Stimulated activated CD8-positive, alpha-beta memory T cell treated with anti-CD3 and anti-CD28 coated beads, Interleukin-4, amount 100 ng/mL, for 48 hours (primary cell): Measurements from ENCODE around the gene BUB1B.
"Not testable (repeated sequence)": the region's sequence is repeated elsewhere in the genome, so short reads cannot be mapped to it uniquely, and the experiment has no call there.

Experiments
- DNase-seq: peaks from one replicate; pipeline ENCODE4 v3.0.0-alpha.2; 2020

Gene BUB1B

DNA sequence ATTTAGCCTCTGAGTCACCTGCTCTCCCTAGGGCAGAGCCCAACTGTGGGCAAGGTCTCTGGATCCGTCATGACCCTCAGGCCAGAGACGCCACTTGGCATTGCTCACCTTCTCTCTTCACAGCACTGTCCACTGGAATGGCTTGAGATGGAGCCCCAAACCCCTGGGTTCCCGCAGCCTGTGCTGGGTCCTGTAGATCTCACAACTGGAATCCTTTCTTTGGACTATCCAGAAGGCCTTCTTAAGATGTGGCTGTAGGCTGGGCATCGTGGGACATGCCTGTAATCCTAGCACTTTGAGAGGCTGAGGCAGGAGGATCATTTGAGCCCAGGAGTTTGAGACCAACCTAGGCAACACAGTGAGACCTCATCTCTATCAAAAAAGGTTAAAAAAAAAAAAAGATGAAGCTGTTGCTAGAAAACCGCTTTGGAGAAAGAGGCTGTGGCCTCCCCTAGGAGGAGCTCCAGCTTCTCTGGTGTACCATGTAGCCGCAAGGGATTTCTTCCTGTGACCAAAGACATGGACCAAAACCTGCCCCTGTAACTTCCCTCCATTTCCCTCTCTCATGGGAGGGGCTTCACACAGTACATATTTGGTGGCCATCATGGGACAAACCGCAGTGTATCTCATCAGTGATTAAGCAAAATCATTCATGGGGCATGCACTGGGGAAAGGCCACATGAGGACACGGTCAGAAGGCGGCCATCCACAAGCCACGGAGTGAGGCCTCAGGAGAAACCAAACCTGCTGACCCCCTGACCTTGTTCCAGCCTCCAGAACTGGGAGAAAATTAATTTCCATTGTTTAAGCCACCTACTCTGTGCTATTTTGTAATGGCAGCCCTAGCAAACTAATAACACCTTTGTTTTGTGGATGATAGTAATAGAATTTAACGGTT lies 23.3 kb upstream of the BUB1B start:
- DNase-seq = no peak

GRCh38 chr15:40138201-40138570 lies 22.7 kb upstream of the BUB1B start:
- not testable (repeated sequence) for DNase-seq

DNA sequence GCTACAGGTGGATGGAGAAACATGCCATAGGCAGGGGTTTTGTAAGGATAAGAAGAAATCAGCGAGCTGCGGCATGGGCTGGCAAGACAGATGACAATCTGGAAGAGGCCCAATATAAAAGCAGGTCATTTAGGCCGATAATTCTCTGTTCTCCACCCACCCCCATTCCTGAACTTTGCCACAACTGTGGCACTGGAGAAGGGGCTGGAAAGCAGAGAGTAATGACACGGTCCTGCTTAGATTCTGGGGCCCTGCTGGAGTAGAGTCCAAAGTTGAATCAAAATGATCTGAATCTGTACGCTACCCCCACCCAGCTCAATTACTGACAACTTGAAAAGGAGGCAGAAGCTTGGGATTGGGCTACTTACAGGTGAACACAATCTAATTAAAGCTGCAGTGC lies 18.4 kb upstream of the BUB1B start:
- DNase-seq = peak; percentile 5

GRCh38 chr15:40146037-40146436 lies 14.8 kb upstream of the BUB1B start:
- peak; percentile 19 for DNase-seq

DNA sequence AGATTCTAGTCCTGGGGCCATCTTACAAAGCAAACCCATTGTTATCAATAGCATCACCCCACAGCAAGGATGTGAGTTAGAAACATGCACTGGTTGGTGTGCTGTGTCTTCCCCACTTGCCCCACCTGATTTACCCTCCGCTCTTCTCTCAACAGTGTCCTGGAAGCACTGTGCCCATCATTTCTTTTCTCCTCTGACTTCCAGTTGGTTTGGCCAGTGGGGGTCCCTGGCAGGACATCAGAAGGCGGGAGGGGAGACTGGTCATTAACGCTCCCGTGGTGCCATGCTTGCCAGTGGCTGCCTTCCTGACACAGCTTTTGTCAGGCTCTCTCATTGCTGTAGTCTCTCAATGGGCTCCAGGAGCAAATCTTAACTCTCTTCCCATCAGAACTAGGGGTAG lies 11.5 kb upstream of the BUB1B start:
- DNase-seq = no peak

DNA sequence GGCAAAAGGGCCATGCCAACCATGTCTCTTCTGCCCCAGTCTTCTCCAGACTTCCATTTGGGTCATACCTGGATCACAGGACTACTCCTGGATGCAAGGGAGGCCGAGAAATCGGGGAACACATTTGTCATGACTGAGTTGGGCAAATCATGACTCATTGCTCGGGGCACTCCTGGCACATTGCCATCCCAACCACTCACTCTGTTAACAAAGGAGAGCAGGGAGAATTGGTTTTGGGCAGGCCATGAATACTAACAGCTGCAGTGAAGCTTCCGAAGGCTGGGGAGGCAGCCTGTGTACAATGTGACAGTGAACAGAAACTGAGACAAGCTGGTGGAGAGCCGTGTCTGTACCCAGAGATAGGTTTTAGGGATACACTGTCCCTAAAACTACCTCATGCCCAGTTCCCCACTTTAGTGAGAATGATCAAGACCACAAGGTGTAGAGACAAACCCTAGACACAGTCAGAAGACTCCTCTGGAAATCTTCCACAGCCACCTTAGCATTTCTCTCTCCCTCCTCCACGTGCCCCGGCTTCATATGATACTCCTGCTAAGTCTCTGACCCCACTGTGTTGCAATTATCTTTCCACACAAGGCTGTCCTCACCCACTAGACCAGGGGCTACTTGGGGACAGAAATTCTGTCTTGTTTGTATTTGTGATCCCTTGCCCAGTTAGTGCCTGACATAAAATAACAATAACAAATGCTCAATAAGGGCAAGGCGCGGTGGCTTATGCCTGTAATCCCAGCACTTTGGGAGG lies 10.5 kb upstream of the BUB1B start:
- DNase-seq = no peak

DNA sequence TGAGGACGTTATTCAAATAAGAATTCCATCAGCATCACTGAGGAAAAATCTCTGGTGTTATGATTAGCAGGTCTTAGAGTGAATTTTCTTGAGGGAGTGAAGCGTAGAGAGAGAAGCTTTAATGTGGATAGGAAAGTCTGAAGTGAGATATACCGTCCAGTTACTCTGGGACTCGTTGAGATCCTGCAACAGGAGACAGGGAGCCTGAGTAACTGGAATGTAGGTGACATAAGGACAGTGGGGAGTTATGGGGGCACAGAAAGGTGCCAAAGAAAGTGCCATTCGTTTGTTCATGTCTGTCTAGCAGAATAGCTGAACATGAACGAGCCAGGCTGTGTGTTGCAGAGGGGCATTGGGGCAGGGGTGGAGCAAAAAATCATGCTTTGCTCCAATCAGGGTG lies 9.4 kb upstream of the BUB1B start:
- no peak for DNase-seq

- no peak for DNase-seq
Measured at GRCh38 chr15:40151991-40152390, 8.9 kb upstream of the BUB1B start.

DNA sequence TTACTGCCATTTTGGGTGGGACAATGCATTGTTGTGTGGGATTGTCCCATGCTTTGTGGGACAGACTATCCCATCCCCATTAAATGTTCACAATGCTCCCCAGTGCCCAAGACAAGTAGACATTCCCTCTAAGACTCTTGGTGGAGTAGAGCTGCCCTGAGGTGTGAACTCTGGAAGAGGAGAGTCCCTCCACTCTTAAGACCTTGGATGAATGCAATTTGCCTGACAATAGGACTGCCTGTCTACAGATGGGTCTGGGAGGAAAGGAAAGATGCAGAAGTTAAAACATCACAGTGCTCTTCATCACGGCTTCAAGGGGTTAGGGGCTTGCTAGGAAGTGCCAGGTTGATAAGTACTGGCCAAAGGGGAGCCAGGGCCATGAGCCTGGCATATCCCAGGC lies 6.0 kb upstream of the BUB1B start:
- DNase-seq = not testable (repeated sequence)

GRCh38 chr15:40155270-40155910 lies 5.5 kb upstream of the BUB1B start:
- no peak for DNase-seq

GRCh38 chr15:40157778-40158447 lies 3.0 kb upstream of the BUB1B start:
- no peak for DNase-seq

GRCh38 chr15:40160021-40160420 lies 848 bp upstream of the BUB1B start:
- no peak for DNase-seq

DNA sequence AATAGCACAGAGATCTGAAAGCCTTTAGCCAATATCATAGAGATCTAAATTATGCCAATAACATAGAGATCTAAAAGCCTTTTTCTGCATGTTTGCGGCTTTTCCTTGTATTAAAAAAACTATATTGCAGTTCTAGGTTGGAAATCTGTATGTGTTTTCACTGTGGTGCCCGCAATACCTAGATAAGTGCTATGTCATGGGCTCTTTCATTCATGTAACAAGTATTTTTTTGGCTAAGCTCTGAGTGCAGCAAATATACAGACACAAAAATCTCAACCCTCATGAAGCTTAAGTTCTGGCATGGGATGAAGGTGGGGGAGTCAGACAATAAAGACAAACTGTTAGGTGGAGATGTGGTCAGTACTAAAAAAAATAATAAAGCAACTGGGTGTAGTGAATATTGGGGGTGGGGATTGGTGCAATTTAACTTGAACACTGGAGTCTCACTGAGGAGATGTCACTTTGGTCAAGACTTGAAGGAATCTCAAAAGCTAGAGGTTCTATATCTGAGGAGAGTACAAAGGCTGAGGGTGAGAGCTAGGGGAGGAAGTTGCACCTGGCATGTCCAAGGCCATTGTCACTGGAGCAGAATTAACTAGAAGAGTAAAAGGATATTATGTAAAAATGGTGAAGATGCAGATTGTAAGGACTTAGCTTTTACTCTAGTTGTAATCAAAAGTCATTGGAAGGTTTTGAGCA lies 973 bp downstream of the BUB1B start:
- DNase-seq = no peak

GRCh38 chr15:40162552-40162951 lies 1.7 kb downstream of the BUB1B start:
- DNase-seq = no peak

DNA sequence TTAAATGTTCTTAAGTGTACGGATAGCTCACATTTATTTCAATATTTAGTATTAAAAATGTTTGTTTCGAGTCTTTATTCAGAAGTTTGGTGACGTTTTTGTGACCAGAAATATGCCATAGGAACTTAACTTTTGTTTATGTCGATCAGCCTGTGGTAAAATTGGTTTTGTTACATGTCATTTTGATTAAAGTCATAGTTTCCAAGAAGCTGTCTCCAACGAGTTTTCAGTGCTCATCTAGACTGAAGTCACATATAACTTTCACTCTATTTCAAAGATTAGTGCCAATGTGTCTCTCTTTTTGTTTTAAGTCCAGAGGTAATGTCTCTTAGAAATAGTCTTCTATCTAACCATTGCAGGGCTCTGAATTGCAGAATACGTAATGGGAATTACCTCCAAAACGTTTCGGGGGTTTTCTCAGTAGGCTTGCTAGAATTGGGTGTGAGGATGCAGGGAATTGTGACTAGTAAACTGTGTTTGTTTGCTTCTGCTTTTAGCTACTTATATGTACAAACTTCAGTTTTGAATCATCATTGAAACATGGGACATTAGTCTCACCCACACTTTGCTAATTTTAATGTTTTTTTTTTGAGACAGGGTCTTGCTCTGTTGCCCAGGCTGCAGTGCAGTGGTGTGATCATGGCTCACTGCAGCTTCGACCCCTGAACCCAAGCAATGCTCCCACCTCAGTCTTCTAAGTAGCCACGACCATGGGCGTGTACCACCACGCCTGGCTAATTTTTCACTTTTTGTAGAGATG lies 3.0 kb downstream of the BUB1B start:
- DNase-seq = no peak

GRCh38 chr15:40167374-40167773 lies 6.5 kb downstream of the BUB1B start:
- not testable (repeated sequence) for DNase-seq

- DNase-seq = no peak
Measured at GRCh38 chr15:40175160-40175559, 14.3 kb downstream of the BUB1B start.

DNA sequence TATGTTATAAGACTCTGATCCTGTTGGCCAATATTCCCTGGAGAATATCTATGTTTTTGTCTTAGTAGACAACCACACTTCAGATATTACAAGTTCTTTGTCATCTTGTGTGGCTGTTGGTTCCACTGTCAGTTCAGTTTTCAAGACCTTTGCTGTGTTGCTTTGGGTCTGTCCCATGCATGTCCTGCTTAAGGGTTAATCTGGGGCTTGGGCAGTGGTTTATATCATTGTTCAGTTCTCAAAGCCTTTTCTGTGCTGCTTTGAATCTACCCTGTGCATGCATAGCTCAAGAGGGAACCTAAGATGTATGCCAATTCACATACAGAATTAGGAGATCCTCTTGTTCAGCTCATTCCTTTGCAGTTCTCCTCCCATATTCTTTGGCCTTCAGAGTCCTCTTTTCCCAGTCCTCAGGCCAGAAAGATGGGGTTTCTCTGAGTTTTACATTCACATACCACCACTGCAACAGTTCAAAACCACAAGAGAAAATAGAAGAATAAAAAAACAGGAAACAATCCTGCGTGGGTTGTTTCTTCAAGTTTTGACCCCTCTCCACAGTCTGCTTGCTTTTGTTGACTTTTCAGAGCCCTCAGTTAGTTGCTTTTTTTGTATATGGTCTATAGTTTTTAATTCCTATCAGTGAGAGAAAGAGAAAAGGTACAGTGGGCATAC lies 21.6 kb downstream of the BUB1B start:
- DNase-seq = no peak

DNA sequence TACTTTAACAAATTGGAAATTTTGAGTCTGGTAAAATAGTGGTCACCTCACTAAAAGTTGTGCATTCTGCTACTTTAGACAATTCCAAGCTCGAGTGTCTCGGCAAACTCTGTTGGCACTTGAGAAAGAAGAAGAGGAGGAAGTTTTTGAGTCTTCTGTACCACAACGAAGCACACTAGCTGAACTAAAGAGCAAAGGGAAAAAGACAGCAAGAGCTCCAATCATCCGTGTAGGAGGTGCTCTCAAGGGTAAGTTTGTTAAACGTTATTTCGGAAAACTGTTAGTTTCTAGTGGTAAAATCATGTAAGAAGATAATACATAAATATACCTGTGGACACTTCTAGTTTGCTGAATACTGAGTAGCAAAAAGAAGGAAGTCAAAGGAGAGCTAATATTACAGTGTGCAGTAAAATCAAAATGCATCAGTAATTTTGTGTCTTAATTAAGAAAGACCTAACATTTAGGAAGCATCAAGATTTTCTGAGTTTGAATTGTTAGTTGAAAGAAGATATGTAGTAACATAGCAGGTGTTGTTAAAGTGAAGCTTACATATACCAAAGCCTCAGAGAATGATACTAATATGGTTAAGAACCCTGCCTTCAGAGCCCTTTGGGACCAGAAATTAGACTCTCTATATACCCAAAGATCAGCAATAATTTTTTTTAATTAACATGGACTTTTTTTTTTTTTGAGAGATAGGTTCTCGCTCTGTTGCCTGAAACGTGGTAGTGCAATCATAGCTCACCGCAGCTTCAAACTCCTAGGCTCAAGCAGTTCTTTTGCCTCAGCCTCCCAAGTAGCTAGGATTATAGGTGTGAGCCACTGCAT lies 23.0 kb downstream of the BUB1B start:
- DNase-seq = no peak

- no peak for DNase-seq
Measured at GRCh38 chr15:40190591-40190990, 29.7 kb downstream of the BUB1B start.
